Upper lobe of right lung (tissue), 1 donor: Measurements from ENCODE around the gene PPP2R5D. TPM values are rescaled to one million over a fixed set of nuclear protein-coding genes. Genes with fewer than 3 reads are reported as not detected.
A peak's percentile ranks its signal among the peaks of the same experiment; 100 is the strongest.

ENCODE experiments used
- ATAC-seq: fragments of 200-7000 bp; cut with Tn5 transposase; one replicate; pipeline ENCODE4 v1.9.1; 2020; ENCODE audit warnings: mild to moderate bottlenecking, moderate library complexity
- DNase-seq: peaks from one replicate; pipeline ENCODE4 v3.0.0-alpha.2; 2020
- H3K27ac ChIP-seq: fragments of 200-600 bp; one replicate; pipeline ENCODE4 v1.8.0; 2022
- H3K27me3 ChIP-seq: fragments of 200-600 bp; one replicate; pipeline ENCODE4 v1.8.0; 2022; ENCODE audit warnings: mild to moderate bottlenecking
- H3K36me3 ChIP-seq: fragments of 200-600 bp; one replicate; pipeline ENCODE4 v1.8.0; 2022
- H3K4me1 ChIP-seq: fragments of 200-600 bp; one replicate; pipeline ENCODE4 v1.8.0; 2022
- H3K4me3 ChIP-seq: fragments of 200-600 bp; one replicate; pipeline ENCODE4 v1.8.0; 2022; ENCODE audit warnings: mild to moderate bottlenecking
- H3K9me3 ChIP-seq: fragments of 200-600 bp; one replicate; pipeline ENCODE4 v1.8.0; 2022
- CTCF ChIP-seq: fragments of 200-600 bp; IDR thresholded peaks from one replicate; pipeline ENCODE4 v1.8.0; 2022; ENCODE audit warnings: antibody characterized with exemption
- intact Hi-C: fragments of 100-400 bp; cut with DNase I; formaldehyde crosslinking; loops from one replicate; pipeline ENCODE4 v1.11.0; 2022
- long read RNA-seq: library from polyadenylated mRNA; unstranded; transcript quantifications from one replicate; pipeline ENCODE4 v2.0.0, GENCODE V29; 2021
- total RNA-seq: library from RNA; stranded (reverse); fragmentation: NEBNext Ultra II Directional; extraction: Animal tissue kit (Norgen Biotek cat#: 25700); gene quantifications from one replicate; pipeline ENCODE4 v1.2.1, GENCODE V29; 2021
- donor health status: DM: no; HTN: yes; CAD: no; lungs with severe emphysema.

The PPP2R5D gene
- total RNA-seq: 24.1 TPM
- long read RNA-seq, transcript PPP2R5D-208 (16 exons, 3,044 nt): major isoform, 7 of 29 reads
- long read RNA-seq, partial matches to known transcripts: 15 of 29 reads
- long read RNA-seq, other reads (novel, unspliced or antisense): 4 of 29 reads

- peaks cover 47% of the 10 kb centered on the region for H3K4me1 ChIP-seq
- H3K36me3 ChIP-seq: peaks cover 3% of the 10 kb centered on the region
- no peaks in the 10 kb centered on the region for H3K27me3 ChIP-seq
- TF ChIP-seq CTCF: no peak
- H3K4me3 ChIP-seq: peak within 1 kb of the TSS; percentile 93
- peak within 1 kb of the TSS; percentile 89 for H3K27ac ChIP-seq
- ATAC-seq: peak; percentile 97
- intact Hi-C loops: no loop called here
- H3K9me3 ChIP-seq: no peaks in the 10 kb centered on the region
- DNase-seq: peak; percentile 98
Measured at GRCh38 chr6:42984001-42984923, at the start of gene PPP2R5D. Gene PPP2R5D (plus strand): TSS chr6:42984570. CDS start chr6:42984678, 108 bp downstream.

DNA sequence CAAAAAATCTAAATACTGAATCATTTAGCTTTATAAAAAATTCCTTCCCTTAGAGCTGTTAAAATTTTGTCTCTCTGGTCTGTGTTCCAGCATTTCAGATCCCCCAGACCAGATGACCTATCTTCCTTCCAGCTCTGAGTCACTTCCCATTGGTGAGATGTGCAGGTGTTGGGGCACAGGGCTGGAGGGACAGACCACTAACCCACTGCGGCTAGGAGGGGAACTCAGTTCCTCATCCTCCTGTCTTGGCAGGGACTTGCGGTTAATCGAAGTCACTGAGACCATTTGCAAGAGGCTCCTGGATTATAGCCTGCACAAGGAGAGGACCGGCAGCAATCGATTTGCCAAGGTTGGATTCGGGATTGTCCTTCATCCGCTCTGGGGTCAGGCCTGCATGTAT, 49.0 kb upstream of the PPP2R5D start:
- Histone ChIP-seq H3K27me3 (no peaks in the 10 kb centered on the region), H3K36me3 (peaks cover 51% of the 10 kb centered on the region), H3K4me3 (no peak overlapping the region), H3K4me1 (peaks cover 21% of the 10 kb centered on the region), H3K9me3 (no peaks in the 10 kb centered on the region), H3K27ac (no peak overlapping the region)
- ATAC-seq: no peak
- no peak for TF ChIP-seq CTCF
- intact Hi-C loops: no loop called here
- DNase-seq: no peak

DNA sequence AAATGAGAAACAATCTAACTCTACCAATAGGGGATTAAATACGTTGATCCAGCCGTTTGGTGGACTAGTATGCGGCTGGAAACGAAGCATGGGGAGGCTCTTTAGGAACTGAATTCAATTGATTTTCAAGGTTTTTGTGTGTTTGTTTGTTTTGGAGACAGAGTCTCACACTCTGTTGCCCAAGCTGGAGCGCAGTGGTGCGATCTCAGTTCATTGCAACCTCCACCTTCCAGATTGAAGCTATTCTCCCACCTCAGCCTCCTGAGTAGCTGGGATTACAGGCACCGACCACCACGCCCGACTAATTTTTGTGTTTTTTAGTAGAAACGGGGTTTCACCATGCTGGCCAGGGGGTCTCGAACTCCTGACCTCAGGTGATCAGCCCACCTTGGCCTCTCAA, 48.0 kb upstream of the PPP2R5D start:
- ATAC-seq: no peak
- TF ChIP-seq CTCF: no peak
- Histone ChIP-seq H3K4me1 (peaks cover 13% of the 10 kb centered on the region), H3K9me3 (no peaks in the 10 kb centered on the region), H3K27me3 (no peaks in the 10 kb centered on the region), H3K4me3 (no peak overlapping the region), H3K36me3 (peaks cover 55% of the 10 kb centered on the region), H3K27ac (no peak overlapping the region)
- no peak for DNase-seq
- intact Hi-C loops: no loop called here

DNA sequence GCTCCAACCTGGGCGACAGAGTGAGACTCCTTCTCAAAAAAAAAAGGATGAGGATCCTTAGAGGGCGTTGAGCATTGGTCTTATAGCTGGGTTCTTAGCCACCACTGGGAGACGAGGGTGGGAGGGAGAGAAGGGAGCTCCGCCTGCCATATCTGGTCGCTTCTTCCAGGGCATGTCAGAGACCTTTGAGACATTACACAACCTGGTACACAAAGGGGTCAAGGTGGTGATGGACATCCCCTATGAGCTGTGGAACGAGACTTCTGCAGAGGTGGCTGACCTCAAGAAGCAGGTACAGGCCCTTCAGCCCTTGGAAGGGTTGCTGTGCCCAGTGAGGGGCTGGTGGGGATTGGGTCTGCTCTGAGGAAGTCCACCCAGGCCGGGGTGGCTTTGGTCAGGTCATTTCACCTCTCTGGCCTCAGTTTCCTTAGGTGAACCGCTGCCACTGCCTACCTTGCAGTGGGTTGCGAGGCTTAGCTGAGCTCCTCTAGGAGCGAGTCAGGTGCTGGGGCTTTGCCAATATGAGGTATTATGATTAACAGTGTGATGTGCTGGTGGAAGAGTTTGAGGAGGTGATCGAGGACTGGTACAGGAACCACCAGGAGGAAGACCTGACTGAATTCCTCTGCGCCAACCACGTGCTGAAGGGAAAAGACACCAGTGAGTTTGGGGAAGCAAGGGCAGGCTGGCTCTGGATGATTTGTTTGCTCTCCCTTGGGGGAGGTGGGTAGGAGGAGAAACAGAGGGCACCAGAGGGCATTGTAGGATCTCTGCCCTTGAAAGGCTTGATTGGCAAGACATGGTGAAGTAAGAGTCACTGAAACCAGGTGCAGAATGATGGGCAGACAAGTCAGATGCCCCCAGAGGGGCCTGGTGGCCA, 46.6 kb upstream of the PPP2R5D start:
- Histone ChIP-seq H3K9me3 (no peaks in the 10 kb centered on the region), H3K4me1 (no peaks in the 10 kb centered on the region), H3K27ac (no peak overlapping the region), H3K27me3 (no peaks in the 10 kb centered on the region), H3K36me3 (peaks cover 55% of the 10 kb centered on the region), H3K4me3 (no peak overlapping the region)
- DNase-seq (no peak), ATAC-seq (no peak)
- intact Hi-C loops: no loop called here
- TF ChIP-seq CTCF: no peak

DNA sequence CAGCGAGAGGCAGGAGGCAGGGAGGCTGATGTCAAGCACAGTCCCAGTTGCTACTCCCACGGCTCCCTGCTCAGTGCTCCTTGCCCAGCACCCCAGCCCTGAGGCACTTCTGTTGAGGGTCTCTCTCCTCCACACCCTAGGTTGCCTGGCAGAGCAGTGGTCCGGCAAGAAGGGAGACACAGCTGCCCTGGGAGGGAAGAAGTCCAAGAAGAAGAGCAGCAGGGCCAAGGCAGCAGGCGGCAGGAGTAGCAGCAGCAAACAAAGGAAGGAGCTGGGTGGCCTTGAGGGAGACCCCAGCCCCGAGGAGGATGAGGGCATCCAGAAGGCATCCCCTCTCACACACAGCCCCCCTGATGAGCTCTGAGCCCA, 46.0 kb upstream of the PPP2R5D start:
- H3K36me3 ChIP-seq: peaks cover 55% of the 10 kb centered on the region

More for the DNA sequence above, 46.0 kb upstream of the PPP2R5D start:
- Histone ChIP-seq H3K27ac (no peak overlapping the region), H3K27me3 (no peaks in the 10 kb centered on the region), H3K4me1 (no peaks in the 10 kb centered on the region), H3K4me3 (no peak overlapping the region), H3K9me3 (no peaks in the 10 kb centered on the region)
- no peak for TF ChIP-seq CTCF
- ATAC-seq (no peak), DNase-seq (no peak)
- intact Hi-C loops: no loop called here
